Ramos (cell line): Measurements from ENCODE around the gene TMSB10.
"Not testable (repeated sequence)": the region's sequence is repeated elsewhere in the genome, so short reads cannot be mapped to it uniquely, and the experiment has no call there.

ENCODE experiments used
- in situ Hi-C: fragments of 300-500 bp; cut with MboI; formaldehyde crosslinking; loops from one replicate; pipeline ENCODE4 v1.14.3; 2022; ENCODE audit warnings: low sequenced_read_pairs; ENCODE audit not compliant: unreplicated experiment

Gene TMSB10

DNA sequence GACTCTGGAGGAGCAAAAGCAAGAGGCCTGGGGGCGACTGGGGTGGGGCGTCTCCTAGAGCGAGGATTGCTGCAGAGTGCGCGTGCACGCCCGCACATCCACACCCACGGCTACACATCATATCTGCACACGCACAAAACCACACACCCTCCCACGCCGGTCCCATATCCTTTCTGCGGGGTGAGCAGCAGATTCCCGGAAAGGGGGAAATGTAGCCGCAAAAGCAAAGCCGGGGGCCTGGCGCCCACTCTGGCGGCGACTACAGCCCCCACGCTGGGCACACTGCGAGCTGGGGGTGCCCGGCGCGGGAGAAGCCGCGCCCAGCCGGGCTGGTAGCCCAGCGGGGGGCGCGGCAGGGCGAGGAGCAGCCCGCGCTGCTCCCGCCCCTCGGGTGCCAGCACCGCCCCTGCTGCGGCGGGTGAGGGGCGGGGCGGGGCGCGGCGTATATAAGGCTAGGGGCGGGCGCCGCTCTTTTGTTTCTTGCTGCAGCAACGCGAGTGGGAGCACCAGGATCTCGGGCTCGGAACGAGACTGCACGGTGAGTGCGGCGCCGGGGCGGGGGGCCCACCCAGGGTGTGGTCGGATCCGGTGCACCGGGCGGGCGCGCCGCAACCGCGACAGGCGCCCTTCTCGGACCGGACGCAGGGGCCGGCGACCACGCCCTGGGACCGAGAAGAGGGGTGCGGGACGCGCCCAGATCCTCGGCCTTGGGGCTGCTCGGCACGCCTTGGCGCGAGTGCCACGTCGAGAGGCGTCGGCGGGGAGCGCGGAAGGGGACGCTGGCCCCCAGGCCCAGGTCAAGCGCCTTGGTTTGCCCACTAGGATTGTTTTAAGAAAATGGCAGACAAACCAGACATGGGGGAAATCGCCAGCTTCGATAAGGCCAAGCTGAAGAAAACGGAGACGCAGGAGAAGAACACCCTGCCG is at the start of gene TMSB10:
TMSB10 (plus strand) TSS at position 476 of the 927 bp plus-strand sequence.
- in situ Hi-C loops: no loop called here

DNA sequence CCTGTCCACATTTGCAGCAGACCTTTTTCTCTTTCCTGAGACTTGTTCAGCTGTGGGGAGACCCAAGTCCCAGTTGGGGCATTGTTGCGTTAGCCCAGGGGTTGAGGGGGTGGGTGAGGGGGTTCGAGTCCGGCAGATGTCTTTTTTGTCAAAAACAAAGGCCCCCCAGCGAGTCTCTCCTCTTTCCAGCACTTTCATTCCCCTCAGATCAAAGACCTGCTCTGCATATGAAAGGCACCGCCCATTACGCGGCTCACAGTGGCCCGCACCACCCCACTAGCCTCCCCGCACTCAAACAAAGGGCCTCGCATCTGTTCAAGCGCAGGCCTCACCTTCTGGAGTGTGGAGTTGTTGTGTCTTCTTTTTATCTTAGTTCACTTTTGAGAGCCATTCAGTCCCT is 49.7 kb upstream of the TMSB10 start:
- in situ Hi-C loops: no loop called here

DNA sequence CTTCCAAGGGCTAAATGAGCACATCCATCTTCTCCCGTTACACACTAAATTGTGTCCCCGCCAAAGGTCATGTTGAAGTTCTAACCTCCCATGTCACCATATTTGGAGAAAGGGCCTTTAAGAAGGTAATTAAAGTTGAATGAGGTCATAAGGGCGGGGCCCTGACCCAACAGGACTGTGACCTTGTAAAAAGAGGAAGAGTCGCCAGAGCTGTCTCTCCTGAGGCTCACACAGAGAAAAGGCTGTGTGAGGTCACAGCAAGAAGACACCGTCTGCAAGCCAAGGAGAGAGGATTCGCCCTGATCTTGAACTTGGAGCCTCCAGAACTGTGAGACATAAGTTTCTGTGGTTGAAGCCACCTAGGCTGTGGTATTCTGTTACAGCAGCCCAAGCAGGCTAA is 48.7 kb upstream of the TMSB10 start:
- in situ Hi-C loops: no loop called here

GRCh38 chr2:84857566-84857965 is 47.9 kb upstream of the TMSB10 start:
- in situ Hi-C loops: no loop called here

DNA sequence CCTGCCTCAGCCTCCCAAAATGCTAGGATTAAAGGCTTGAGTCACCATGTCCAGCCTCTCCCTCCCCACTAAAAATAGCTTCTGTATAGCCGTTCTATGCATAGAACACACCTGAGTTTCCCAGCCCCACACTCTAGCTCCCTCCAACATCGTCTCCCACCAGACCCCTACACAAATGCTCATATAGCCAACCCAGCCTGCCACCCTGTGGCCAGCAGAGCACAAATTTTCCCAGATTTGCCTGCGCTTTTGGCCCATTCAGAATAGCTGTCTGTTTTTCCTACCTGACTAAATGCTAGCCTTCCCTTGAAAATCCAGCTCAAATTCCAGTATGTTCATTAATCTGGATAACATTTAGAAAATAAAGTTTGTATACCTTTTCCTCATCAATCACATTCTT is 47.3 kb upstream of the TMSB10 start:
- in situ Hi-C loops: no loop called here

GRCh38 chr2:84858937-84859336 is 46.5 kb upstream of the TMSB10 start:
- in situ Hi-C loops: no loop called here

DNA sequence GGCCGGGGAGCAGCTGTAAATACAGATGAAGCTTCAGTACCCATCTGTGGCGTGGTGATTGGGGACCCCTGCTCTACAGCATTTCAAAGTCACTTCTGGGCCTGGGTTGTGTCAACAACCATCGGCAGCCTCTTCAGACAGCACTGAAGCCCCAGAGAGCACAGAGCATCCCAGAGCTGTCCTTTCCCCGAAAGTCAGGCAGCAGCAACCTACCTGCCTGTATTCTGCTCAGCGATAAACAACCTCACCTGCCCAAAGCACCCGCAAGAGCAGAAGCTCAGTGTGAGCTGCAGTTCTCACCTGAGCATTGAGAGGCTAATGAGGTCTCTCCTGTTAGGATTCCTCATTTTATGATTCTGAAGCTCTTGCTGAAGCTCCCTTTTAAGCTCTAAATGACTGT is 43.9 kb upstream of the TMSB10 start:
- in situ Hi-C loops: no loop called here

GRCh38 chr2:84862006-84862405 is 43.5 kb upstream of the TMSB10 start:
- in situ Hi-C loops: no loop called here

DNA sequence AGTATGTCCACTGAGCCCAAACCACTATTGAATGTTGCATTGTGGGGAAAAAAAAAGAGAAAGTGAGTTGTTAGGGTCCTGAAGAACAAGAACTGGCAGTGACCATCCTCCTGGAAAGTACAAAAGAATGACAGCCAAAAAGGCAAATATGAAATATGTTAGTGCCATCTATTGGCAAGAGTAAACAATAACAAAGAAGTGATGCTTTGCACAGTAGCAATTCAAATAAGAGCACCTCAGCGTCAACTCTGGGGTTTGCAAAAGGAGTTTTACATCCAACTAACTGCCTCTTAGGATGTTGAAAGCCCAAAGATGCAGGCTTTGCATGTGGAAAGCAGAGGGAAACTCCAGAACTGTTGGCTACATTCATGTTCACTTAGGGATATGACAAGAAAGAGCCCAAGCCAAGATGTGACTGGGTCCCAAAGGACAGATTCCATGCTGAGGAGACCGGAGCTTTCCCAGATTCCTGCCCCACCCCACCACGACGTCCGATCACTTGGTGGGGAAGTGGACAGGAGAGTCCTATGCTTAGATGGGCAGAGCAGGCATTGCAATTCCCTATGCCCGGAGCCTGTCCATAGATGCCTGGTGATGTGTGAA is 40.2 kb upstream of the TMSB10 start:
- in situ Hi-C loops: no loop called here

DNA sequence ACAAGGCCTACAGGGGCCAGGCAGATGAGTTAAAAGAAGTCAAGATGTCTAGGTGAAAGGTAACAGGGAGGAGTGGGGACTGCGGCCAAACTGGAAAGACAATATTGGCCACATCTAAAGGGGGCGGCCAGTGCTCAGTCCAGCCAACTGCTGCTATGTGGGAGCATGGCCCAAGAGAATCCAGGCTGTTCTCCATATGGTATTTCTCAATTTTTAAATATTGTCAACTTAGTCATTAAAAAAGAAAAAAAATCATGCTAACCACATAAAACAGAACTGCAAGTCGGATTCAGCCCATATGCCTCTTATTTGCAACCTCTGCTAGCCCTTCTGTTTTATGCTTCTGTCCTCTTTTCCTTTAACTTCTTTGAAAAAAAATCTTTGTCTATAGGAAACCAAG is 39.3 kb upstream of the TMSB10 start:
- in situ Hi-C loops: no loop called here

DNA sequence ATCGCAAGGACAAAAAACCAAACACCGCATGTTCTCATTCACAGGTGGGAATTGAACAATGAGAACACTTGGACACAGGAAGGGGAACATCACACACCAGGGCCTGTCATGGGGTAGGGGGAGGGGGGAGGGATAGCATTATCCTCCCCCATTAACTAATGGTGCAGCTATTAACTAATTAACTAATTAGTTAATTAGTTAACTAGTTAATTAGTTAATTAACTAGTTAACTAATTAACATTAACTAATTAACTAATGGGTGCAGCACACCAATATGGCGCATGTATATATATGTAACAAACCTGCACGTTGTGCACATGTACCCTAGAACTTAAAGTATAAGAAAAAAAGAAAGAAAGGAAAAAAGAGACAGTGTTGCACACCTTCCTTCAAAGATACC is 37.1 kb upstream of the TMSB10 start:
- in situ Hi-C loops: not testable (repeated sequence)

- in situ Hi-C loops: loop anchor here (5.0 kb wide), 1 partner anchor 378 kb away; no protein-coding TSS in a partner anchor
Measured at GRCh38 chr2:84870306-84870705, 35.1 kb upstream of the TMSB10 start.

DNA sequence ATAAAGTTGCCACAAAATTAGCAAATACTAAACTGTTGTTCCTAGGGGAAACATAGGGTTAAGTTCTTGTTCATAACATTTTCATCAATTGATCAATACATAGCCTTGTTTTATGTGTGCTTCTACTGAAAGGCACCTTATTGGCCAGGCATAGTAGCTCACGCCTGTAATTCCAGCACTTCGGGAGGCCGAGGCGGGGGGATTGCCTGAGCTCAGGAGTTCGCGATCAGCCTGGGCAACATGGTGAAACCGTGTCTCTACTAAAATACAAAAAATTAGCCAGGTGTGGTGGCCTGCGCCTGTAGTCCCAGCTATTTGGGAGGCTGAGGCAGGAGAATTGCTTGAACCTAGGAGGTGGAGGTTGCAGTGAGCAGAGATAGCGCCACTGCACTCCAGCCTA is 32.8 kb upstream of the TMSB10 start:
- in situ Hi-C loops: loop anchor here (5.0 kb wide), 1 partner anchor 380 kb away; no protein-coding TSS in a partner anchor

DNA sequence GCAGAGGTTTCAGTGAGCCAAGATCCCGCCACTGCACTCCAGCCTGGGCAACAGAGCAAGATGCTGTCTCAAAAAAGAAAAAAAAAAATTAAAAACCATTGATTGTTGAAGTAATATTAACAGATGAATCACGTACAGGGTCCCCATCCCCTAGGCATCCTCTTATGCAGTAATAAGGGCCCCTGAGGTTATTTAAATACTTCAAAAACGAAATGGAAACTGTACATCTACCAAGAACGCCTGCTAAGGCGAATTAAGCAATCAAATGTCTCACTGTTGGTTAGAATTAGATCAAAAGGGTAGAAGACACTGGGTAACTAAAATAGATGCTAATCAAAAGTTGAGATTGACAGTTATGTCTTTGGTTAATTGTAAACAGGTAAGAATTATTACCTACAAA is 32.1 kb upstream of the TMSB10 start:
- in situ Hi-C loops: loop anchor here (5.0 kb wide), 1 partner anchor 381 kb away; no protein-coding TSS in a partner anchor

DNA sequence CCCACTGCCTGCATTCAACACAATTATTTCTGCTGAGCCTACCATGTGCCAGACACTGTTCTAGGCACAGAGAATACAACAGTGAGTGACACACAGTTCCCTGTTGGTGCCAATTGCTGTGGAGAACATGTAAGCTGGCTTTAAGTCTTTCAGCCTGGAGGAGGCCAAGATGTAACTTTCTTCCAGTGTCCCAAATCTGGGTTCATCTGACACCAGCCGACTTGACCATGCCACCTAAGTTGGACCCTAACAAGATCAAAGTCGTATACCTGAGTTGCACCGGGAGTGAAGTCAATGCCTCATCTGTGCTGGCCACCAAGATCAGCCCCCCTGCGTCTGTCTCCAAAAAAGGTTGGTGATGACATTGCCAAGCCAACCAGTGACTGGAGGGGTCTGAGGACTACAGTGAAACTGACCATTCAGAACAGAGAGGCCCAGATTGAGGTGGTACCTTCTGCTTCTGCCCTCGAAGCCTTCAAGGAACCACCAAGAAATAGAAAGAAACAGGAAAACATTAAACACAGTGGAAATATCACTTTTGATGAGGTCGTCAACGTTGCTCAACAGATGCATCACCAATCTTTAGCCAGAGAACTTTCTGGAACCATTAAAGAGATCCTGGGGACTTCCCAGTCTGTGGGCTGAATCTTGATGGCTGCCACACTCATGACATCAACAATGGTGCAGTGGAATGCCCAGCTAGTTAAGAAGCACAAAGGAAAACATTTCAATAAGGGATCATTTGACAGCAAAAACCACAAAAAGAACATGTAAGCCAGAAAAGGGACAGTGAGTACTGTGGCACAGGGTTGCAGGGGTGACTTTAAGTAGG is 30.9 kb upstream of the TMSB10 start:
- in situ Hi-C loops: loop anchor here (5.0 kb wide), 1 partner anchor 382 kb away; no protein-coding TSS in a partner anchor

- in situ Hi-C loops: no loop called here
Measured at GRCh38 chr2:84875213-84875560, 30.3 kb upstream of the TMSB10 start.

DNA sequence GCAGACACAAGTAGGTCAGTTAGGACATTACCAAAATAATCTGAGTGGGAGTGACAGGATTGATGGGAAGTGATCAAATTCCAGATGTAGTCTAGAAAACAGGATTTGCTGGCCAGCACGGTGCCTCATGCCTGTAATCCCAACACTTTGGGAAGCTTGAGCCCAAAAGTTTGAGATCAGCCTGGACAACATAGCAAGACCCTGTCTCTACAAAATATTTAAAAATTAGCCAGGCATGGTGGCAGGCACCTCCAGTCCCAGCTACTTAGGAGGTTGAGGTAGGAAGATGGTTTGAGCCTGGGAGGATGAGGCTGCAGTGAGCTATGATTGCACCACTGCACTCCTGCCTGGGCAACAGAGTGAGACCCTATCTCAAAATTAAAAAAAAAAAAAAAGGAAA is 29.8 kb upstream of the TMSB10 start:
- in situ Hi-C loops: not testable (repeated sequence)

GRCh38 chr2:84876369-84876768 is 29.1 kb upstream of the TMSB10 start:
- in situ Hi-C loops: no loop called here

DNA sequence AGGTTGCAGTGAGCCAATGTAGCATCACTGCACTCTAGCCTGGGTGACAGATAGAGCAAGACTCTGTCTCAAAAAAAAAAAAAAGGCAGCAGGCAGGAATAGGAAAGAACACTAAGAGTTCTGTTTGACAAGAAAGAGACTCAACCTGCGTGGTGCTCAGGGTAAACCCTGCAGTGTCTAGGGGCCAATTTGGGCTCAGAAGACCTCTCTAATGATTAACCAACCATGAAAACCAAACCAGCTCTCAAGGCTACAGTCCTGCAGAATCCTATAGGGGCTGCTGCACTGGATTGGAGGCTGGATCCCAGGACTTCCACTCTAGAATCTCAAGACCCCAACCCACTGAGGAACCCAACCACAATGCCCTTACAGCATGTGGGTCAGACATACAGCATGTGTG is 27.0 kb upstream of the TMSB10 start:
- in situ Hi-C loops: no loop called here

- in situ Hi-C loops: no loop called here
Measured at GRCh38 chr2:84878896-84879583, 26.4 kb upstream of the TMSB10 start.
